Inflammatory macrophage treated with lipopolysaccharide for 4 hours (primary cell): ENCODE results near the gene DDC.
"Not testable (repeated sequence)": the region's sequence is repeated elsewhere in the genome, so short reads cannot be mapped to it uniquely, and the experiment has no call there.

Experiments
- DNase-seq: peaks from one replicate; pipeline ENCODE4 v3.0.0-alpha.2; 2020

Gene DDC

DNA sequence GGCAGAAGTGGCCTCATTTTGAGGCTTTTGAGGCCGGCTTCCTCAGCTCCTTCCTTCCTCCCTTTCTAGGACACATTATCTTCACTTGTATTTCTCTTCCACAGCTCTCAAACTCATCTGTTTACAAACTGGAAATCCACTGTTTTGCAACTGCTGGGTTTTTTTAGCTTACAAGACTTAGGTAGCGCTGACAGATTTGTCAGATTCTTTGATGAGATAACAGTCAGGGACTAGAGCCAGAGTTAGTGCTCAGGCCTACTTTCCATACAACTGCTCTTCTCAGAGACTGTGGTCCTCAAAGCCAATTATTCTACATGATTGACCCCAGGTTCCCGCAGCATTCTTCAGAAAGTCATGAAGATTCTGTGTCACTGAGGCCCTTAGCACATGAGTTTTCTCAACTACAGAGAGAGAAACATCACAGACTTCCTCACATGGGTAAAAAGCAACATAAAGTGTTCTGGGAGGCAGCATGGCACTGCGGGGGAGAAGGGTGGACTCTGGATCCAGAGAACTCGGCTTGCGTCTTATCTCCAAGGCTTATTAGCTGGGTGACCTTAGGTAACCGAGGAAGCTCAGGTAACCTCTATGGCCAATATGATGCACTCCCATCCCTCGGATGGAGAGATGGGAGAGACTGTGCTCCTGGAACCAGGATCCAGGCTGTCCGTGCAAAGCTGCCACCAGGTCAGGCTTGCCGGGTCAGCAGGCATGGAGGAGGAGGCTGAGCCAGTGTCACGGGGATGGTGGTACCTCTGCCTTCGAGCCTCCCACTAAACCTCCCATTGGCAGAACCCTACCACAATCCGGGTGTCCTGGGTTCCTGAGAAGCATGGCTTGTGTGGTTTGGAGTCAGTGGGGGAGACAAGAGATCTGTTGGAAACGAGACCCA, 10.5 kb downstream of the DDC start:
- DNase-seq, result no peak

DNA sequence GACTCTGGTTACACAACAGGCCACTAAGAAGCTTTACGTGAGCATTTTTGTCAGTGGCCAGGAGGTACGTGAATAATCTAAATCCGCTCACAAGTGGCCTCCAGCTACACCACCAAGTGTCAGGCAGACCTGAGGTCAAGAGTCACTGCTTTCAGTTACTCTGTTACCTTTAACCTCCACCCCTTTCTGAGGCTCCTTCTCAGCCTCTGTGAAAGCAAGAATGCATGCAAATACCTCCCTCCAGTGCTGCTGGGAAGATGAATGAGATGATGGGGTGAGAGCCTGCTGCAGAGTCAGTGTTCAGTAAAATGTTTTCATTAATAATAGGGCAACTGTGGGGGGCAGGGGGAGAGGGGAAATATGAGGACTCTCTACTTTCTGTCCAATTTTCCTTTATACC, 11.2 kb downstream of the DDC start:
- DNase-seq, result no peak

DNA sequence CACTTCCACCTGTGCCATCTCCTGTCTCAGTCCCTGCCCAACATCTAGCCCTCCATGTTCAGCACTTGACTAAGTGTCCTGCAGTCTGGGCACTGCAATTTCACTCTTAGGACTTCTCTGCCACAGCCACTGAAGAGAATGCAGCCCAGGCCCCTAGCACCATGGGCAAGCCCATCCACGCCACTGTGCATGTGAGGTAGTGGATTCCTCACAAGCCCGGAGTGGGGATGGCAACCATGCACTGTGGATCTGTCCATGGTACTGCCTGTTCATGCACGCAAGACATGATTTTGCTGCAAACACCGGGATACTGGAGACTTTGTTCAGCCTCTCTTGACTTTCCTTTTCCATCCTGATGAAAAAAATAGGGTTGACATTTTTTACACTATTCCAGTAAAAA, 12.3 kb downstream of the DDC start:
- DNase-seq, result no peak

DNA sequence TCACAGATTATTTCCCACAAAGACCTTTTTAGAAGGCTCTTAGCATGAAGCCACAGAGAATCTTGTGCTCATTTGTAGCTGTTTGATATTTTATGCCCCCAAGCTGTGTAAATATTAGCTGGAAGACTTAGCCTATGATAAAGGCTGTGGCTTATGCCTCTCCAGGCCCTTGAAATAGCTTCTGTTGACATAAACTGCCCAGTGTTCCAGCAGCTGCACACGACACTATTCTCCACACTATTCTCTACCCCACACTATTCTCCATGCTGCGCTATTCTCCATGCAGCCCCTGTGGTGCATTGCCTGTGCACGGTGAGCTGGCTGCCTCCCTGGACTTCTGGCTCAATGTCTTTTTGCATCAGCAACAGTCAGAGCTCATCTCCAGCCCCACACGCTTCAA, 13.1 kb downstream of the DDC start:
- DNase-seq, result no peak

DNA sequence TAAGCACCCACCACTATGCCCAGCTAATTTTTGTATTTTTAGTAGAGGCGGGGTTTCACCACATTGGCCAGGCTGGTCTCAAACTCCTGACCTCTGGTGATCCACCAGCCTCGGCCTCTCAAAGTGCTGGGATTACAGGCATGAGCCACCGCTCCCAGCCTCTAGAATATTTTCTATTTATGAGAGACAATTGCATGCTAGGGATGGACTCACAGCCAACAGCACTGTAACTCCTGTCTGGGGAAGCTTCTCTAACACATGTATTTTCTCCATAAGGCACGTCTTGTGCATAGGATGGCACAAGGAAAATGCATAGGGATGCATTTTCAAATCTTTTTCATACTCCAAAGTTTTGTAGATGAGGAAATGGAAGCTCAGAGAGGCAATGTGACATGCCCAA, 19.6 kb downstream of the DDC start:
- DNase-seq, result not testable (repeated sequence)

DNA sequence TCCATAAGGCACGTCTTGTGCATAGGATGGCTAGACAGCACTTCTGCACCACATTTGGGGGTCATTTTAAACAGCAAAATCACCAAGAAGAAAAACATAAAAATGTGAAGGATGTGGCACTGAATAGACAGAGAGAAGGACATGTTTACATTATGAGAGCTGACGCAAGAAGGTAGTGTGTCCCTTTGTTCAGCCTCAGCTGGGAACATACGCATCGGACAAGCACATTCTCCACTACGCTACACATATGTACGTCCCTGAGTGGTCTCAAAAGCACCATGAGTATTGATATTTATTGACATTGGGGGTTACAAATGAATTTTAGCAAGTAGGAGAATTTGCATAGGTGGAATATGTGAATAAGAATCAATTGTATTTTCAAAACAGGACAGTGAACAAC, 20.2 kb downstream of the DDC start:
- DNase-seq, result no peak

DNA sequence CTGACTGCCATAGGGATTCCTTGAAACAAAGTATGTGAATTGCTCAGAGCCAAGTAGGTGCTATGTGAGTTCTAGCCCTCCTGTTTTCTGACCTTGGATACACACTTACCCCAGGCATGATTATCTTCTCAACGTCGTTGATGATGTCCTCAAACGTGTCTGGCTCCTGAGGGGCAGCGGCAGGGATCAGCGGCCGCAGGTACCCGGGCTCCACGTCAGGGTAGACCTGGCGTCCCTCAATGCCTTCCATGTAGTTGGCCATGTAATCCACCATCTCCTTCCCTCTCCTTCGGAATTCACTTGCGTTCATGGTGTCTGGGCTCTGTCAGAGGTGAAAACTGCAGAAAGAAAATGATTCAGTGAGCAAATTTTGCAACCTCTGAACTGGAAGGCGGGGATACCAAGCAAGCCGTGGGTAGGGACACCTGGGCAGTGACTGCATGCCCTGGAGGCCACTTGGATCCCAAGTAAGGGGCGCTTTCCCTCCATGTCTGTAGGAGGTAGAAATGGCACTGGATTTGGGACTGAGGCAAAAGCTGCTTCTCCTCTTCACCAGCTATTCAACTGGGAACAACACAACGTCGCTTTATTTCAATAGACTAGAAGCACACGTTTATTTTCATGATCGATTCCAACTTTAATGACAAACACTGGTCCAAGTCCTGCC, 21.3 kb downstream of the DDC start:
- DNase-seq, result no peak

DNA sequence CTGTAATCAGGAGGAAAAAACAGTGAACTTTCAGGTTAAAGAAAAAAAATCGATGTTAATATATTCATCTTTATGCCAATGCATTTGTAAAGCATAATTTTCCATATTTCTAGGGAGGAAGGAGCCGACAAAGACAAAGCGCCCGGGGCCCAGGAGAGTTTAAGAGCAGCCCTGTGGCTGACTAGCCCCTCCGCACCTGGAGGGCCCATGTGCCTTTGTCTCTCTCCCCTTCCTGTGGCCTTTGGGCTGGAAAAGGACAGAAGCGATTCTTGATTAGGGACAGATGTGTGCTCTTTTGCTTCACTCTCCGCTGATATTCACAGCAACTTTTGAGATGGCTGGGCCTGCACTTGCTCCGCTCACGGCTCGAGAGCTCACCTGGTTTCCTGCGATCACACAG, 23.1 kb downstream of the DDC start:
- DNase-seq, result no peak

DNA sequence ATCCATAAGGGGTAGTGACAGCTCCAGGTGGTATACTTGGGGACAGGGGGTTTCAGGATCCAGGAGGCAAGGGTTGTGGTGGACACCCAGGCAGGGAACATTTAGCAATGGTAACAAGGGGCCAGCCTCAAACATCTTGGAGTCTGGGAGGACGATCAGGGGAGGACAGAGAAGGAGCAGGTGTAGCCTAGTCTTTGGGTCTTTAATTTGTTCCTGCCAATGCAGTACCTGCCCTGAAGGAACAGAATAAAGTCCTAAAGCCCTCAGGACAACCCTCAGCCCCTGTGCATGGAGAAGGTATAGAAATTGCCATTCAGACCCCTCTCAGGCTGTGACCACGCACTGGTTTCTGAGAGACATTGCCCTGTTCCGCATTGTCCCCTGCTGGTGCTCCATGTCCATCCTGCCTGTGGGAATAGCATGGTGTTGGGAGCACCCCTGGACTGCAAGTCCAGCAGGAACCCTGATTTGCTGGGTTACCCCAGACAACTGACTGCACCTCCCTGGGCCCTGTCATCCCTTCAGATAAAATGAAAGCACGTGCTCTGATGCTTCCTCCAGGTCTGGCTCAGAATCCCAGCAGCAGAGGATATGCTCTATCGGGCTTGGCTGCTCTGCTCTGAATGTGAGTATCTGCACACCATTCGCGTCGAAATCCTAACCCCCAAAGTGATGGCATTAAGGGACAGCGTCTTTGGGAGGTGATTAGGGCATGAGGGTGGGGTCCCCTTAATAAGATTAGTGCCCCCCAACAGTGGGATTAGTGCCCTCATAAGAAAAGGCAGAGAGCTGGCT, 24.2 kb downstream of the DDC start:
- no peak for DNase-seq

DNA sequence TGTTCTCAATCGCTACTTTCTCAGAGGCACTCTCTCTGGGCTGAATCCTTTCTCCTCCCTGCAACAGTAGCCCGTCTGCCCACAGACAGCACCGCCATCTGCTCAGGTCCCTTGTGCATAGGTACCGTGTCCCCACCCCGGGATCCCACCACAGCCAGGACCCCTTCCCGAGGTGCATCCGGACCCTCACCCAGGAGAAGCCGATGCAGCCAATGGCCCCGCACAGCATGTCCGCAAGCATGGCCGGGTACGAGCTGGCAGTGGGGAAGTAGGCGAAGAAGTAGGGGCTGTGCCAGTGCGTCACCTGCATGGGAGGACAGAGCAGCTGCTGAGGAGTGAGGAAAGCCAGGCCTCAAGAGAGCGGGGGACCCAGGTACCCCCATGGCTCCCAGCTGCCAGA, 25.5 kb downstream of the DDC start:
- DNase-seq, result no peak

DNA sequence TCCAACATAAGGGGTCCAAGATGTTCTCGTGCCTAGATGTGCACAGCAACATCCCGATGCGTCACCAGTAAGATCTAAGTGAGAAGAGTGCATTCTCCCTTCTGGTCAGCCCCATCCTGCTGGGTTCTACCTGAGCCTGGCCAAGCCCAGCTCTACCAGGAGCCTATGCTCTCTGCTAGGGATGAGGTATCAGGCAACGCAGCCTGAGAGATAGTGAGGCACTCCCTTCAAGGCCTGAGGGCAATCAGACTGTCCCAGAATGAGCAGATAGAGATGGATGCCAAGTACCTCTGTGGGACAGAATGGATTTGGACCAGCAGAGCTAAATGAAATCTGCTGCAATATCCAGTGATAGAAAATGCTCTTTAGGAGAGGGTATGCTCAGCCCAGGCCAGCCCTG, 26.7 kb downstream of the DDC start:
- DNase-seq, result no peak

DNA sequence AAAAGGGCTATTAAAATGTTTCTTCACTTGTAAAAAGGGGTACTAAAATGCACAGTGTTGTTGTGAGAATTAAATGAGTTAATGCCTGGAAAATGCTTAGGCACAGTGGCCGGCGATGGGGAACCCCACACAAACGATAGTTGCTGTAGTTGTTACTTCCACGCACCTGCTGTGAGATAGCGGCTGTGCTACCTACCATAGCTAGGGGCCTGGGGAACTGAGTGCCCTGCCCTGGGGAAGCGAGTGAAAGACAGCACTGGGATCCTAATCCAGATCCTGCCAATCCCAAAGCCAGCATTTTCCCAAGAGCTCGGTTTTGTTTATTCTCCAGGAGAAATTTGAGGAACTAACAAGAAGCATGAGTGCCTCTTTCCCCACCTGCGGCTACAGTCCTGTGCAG, 27.8 kb downstream of the DDC start:
- no peak for DNase-seq

DNA sequence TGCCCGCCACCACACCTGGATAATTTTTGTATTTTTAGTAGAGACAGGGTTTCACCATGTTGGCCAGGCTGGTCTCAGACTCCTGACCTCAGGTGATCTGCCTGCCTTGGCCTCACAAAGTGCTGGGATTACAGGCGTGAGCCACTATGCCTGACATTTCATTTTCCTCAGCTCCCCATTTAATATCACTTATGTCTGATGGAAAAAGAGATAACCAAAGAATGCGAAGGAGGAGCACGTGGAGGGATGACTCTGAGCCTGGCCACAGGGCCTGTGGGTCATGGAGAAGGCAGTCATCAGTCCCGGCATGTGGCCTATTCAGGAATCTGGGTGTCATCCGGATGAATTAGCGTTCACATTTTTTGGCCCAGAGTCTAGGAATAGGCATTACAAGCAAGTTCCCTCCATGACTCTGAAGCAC, 29.9 kb downstream of the DDC start:
- not testable (repeated sequence) for DNase-seq

DNA sequence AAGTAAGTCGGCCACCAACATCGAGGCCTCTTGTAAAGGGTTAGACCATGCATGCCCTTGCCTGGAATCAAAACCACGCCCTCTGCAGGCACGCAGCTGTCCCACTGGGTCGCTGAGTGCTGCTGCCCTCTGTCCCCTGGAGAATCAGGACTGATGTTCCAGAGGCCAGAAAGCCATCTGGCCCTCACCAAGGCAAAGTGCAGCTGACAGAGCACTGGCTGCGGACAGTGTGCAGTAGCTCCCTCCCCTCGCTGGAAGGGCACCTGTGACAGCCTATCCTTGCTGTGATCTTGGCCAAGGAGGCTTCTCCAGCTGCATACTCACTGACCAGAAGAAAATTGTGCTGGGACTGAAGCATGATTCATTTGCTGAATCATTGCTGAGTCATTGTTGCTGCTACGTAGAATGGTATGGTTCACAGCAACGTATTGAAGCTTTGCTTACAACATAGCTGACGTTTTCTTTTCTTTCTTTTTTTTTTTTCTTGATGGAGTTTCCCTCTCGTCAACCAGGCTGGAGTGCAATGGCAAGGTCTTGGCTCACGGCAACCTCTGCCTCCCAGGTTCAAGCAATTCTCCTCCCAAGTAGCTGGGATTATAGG, 30.4 kb downstream of the DDC start:
- peak; percentile 84 for DNase-seq

DNA sequence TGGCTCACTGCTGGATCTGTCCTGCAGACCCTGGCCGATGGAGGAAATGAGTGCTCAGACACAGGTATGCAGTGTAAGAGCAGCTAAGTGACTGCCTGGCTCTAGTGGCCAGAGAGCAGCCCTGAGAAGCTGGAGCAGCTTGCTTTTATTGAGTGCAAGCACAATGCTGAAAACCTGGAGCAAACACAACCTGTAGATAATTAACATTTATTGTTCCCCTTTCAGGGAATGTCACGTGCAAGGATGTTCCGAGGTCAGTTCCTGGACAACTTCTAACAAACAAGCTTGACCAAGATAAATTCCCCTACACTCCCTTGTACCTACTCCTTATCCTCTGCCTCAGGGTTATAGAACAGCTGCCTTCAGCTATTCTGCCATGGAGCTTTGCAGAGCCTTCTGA, 31.3 kb downstream of the DDC start:
- no peak for DNase-seq

DNA sequence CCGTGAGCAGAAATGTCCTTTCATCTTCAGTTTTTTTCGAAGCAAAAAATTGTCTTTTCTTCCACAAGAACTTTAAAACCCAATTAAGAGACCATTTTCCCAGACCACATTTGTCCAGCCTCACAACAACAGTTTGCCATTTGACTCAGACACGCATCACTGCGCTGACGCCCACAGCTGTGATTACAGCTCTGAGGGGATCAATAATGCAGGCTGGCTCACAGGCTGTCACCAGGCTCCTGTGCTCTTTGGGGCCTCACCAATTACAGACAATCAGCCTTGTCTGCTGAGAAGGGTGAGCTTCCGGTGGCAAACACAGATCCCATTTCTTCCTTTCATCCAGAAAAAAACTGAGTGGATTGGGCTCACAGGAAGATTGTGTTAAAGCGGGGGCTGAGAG, 33.3 kb downstream of the DDC start:
- DNase-seq, result no peak

DNA sequence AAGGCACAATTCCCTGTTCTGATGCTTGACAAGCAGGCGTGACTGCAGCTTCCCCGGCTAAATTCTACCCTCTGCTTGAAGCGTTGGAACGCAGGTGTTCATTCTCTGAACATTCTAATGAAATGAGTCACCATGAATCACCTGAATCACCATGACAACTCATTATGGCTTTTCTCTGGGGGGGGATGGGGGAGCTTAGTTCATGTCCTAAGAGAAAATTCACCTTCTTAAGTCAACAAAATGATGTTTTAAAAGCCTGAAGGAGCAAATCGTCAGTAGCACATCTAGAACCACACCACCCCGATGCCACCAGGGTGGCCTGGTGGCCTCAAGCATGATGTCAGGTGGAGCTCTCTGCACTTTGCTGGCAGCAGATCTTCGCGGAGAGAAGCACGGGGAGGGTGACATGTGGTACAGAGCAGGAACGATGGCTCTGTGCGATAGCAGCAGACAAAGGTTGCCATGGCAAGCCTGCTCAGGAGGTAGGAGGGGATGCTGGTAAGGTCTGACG, 33.7 kb downstream of the DDC start:
- no peak for DNase-seq

DNA sequence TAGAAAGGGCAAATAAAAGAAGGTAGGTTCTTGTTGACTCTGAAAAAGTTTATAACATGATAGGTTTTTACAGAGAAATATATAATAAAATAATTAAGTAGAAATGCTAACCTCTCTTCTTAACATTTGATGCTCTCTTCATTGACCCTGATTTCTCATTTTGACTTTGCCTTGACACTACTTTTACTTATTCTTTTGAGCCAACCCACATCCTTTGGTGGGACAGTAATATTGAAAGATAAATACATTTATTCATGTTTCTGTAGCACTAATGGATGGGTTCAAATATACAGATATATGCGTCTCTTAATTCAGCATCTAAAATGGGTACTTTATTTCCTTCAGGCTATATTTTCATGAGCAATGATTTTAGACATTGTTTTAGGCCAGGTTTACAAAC, 34.4 kb downstream of the DDC start:
- DNase-seq, result no peak

DNA sequence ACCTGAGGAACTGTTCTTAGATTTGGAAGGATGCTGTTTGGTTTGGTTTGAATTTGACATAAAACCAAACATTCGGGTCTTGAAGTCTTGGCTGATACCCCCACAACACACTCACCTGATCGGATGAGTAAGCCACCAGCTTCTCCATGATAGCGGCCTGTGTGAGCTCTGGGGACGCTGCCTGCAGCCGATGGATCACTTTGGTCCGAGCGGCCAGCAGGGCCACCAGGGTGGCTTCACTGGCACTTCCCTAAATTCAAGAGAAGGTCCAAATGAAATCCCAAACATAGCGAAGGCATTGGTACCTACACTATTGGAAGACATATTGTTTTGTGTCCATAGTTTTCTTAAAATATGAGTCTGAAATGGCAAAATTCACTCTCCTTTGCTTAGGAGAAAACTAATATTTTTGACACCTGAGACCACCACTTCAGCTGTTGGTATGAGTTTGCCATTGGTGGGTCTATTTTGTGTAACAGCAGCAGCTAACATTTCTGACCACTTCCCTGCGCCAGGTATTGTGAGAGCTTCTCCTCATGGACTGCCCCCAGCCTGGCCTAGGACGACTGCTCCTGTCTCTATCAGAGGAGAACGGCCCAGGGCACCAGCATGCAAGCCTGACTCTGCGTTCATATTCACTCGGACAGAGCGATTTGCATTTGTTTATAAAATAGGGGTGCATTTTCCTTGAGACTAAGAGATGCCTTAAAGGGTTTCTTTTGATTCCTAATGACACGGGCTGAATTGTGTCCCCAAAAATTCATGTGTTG, 35.9 kb downstream of the DDC start:
- DNase-seq, result no peak

DNA sequence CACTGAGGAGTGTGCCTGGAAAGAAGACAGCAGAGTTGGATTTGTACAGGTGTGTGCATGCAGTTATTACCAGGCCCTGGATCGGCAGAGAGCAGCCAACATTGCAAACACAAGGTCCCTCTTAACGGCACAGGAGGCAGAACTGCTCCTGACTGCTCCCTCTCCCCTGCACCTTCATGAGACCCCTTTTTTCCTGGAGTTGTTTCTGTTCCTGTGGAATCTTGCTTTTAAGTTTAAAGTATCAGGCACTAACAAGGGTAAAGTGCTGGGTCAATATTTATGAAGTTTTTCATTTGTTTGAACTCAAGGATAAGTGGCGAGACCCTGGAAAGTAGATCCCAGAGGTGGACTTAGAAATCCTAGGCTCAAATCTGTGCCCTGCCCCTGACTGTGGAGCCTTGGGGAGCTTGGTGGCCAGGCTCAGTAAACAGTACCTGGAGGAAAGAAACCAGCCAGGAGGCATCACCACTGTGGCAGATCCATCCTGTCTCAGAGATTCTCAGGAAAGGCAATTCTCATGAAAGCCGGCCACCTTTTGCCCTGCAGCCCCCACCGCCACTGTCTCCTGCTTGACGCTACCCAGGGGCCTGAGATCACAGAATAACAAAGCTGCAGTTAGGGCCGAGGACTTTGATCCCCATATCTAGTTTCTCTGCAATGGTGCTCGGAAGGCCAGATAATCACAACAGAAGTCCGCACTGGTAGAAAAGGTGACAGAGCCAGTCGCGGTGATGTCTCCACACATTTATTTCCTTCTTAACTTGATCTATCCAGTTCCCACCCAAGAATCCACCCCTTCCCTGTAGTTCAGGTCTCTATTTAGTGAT, 36.7 kb downstream of the DDC start:
- no peak for DNase-seq

DNA sequence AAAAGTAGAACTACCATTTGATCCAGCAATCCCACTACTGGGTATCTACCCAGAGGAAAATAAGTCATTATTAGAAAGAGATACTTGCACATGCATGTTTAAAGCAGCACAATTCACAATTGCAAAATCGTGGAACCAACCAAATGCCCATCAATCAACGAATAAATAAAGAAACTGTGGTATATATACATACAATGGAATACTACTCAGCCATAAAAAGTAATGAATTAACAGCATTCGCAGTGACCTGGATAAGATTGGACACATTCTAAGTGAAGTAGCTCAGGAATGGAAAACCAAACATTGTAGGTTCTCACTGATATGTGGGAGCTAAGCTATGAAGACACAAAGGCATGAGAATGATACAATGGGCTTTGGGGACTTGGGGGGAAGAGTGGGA, 45.9 kb downstream of the DDC start:
- not testable (repeated sequence) for DNase-seq
